ENCODE measurements around the gene RPS23.
A peak's percentile ranks its signal among the peaks of the same experiment; 100 is the strongest.
"Not testable (repeated sequence)": the region's sequence is repeated elsewhere in the genome, so short reads cannot be mapped to it uniquely, and the experiment has no call there.

Gene RPS23

DNA sequence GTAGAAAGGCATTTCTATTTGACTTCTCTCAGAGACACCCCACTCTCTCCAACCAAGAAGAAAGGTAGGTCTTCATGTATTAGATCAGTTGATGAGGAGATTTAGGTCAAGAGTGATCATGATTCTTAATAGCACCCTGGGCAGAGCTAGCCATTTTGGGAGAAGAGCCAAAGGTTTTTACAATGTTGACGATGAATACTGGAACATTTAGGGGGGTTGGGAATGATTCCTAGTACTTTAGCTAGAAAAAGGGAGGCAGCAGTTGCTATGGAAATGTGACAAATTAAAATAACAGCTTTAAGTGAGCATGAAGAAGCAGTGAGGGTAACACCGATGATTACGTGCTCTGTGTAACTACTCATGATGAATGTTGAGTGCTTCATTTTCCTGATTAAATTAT, 9.5 kb upstream of the RPS23 start:
- no peak for DNase-seq (ENCODE audit: low read depth)

DNA sequence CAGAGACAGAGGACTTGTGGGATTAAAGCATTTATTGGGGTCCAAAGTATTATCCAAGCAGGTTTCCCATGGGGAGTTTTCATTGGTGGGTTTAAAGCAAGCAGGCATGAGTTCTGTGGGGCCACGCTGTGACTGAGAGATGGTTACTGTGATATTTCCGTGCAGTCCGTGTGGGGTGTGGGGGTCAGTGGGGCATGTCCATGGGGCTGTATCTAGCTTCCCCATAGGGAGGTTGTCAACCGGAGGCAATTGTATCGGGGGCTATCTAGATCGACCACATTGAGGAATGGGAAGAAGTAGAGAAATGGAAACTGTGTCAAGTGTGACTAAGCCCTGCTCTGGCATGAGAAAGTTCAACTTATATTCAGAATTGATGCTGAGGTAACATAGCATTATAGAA, 7.1 kb upstream of the RPS23 start:
- DNase-seq (ENCODE audit: low read depth): no peak

DNA sequence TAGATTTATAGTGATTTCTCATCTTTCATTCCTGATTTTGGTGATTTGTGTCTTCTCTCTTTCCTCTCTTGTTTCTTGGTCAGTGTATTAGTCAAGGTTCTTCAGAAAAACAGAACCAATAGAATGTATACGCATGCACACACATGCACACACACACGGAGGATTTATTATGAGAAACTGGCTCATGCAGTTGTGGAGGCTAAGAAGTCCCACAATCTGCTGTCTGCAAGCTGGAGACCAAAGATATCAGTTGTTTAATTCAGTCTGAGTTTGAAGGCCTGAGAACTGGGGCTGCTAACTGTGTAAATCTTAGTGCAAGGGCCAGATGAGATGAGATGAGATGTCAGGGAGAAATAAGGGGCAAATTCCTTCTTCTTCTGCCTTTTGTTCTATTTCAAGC, 5.7 kb upstream of the RPS23 start:
- no peak for DNase-seq (ENCODE audit: low read depth)

DNA sequence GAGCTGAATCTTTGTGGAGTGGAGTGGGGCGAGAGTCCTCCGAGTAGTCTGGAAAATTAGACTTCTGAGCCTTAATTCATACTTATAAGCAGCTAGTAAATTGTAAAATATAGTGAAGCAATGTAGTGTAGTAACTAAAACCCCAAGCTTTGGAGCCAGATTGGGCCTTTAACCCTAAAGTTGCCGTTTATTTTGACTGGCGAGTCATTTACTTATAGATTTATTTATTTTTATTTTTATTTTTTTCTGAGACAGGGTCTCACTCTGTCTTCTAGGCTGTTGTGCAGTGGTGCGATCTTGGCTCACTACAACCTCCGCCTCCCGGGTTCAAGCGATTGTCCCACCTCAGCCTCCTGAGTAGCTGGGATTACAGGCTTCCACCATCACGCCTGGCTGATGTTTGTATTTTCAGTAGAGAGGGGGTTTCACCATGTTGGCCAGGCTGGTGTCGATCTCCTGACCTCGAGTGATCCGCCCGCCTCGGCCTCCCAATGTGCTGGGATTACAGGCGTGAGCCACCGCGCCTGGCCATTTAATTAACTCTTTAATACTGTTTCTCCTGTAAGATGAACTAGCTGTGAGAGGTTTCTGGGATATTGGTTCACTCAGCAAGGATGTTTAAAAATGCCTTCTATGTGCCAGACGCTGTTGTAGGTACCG, 687 bp upstream of the RPS23 start:
- DNase-seq (ENCODE audit: low read depth): no peak

DNA sequence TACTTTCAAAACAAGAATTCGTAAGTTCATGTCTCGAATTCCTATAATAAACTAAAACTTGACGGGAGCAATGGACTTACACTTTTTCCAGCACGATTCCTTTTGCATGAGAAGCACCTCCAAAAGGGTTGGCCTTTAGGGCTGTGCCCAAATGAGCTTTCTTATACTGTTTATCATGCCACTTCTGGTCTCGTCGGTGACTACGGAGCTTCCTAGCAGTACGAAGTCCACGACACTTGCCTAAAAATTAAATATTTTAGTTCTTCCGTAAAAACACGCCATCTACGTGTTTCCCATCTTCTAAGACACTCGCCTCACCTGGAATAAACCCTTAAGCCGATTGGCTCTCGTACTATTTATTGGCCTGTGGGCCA, 554 bp downstream of the RPS23 start:
- DNase-seq (ENCODE audit: low read depth): no peak

DNA sequence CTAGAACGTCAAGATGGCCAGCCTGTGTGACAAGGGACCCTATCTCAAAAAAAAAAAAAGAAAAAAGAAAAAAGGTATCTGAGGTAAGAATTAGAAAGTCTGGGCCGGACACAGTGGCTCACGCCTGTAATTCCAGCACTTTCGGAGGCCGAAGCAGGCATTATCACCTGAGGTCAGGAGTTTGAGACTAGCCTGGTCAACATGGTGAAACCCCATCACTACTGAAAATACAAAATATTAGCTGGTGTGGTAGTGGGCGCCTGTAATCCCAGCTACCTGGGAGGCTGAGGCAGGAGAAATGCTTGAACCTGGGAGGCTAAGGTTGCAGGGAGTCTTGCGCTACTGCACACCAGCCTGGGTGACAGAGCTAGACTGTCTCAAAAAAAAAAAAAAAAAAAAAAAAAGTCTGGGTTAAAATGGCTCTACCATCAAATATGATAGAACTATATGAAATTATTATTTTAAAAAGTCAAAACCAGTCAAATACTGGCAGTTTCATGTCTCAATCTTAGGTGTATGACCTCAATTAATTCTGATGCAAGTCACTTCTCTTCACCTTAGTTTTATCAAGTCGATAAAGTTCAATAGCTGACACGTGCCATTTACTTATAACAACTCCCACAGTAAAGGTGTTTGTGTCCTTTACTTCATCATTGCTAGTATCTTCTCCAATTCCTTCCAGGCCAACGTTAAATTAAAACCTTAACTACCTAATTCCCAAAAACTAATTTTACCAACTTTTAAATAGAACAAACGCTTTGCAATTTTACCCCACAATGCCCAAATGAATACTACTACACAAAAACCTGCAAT, 1.1 kb downstream of the RPS23 start:
- DNase-seq (ENCODE audit: low read depth): no peak

DNA sequence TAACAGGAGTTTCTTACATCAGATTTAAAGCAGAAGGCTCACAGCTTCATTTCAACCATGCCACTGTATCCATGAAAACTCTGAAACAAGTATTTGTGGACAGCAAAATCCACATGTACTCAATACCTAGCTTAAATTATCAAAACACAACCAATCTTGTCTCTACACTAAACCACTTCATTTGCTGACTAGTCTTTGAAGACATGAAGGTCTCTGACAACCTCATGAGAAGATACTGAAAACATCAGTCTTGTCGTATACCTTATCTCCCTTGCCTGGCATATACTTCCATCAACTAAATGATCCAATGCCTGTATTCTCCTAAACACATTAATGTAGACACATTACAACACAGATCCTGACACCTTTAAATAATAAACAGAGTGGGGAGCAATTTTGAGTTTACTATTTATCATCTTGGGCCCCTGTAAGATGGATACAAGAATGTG, 2.9 kb downstream of the RPS23 start:
- no peak for DNase-seq (ENCODE audit: low read depth)

DNA sequence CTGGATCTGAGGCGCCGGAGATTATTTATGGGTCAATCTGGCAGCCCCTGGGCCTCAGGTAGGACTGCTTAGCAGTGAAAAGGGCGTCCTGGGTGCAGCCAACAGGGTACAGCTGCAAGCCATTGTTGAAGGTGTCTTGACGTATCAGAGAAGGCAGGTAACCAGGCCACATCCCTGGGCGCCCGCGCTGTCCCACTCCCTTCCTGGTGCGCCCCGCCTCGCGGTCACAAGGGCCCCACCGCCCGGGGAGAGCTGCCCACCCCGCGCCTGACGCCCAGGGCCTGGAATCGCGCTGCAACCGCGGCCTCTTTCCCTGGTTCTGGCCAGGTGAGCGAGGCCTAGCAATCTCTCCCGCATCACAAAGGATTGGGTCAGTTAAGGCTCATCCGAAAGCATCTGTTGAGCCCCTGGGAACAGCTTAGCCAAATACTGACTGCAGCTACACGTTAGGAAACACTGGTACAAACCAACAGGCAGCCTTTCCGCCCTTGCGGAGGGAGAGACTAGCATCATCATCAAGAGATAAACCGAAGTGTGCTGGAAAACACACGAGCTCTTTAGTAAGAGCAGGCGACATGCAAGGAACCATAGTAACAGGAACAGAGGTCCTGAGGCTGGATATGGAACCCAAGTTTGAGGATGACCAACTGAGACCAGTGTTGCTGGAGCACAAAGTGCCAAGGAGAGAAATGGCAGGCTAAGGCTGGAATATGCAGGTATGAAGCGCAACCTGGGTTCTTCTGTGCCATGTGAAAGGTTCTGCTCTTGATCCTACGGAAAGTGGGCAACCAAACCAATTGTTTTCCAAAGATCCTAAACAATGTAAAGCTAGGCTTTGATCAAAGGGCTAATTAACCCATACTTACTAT, 3.6 kb downstream of the RPS23 start:
- DNase-seq (ENCODE audit: low read depth): no peak

DNA sequence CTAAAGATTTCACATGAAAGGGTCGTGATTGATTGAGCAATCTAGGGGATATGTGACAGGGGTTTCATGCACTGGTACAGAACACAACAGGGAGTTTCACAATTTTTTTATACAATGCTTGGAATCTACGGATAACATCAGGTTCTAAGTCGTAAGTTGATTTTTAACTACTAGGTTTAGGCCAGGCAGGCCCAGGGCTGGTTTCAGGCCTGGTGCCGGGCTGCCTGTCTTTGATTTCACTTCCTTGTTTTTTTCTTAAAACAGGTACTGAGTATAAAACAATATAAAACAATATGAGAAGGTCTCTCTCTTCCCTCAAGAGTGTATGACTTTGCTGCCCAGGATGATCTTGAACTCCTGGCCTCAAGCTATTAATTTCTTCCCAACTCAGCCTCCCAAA, 4.7 kb downstream of the RPS23 start:
- DNase-seq (ENCODE audit: low read depth): not testable (repeated sequence)

DNA sequence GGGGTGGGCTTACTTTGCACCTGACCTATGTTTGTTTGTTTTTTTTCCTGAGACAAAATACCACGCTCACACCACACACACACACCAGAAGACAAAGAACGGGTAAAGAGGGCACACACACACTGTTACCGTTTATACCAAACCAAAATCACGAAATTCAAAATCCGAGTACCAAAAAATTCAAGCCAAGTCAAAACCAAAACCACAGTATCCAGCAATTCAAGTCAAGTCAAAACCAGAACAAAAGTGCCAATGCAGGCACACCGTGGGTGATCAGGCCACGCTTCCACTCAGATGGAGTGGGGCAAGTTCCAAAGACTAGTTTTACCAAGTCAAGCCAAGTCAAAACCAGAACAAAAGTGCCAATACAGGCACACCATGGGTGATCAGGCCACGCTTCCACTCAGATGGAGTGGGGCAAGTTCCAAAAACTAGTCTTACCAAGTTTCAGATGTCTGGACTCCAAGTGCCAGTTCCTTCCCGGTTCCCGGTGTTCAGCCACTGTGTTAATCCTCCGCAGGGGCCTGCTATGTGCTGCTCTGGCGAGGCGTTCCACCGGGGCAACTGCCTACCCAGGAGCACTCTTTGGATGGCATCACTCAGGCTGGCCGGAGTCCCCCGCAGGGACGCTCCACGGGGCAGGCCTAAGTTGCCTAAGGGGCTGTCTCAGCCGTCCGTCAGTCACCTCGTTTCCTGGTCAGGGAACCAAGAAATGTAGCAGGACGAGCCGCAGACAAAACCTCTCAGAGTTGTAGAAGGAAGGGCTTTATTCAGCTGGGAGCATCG, 5.4 kb downstream of the RPS23 start:
- not testable (repeated sequence) for DNase-seq (ENCODE audit: low read depth)

DNA sequence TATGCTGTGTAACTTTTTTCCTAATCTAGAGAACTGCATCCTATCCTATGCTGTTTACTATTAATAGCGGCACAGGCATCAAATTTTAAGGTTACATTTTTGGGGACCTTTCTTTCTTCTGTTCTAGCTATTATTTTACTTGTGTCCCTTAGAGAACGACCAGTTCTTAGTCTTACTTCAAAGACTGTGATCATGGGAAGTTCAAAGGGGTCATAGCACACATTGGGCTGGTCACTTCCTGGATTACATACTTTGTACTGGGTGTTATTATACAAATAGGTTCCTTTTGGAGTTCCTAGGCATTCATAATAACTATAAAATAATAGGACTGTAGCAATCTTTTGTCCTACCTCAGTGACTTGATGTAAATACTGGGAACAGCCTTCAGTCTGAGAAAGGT, 8.8 kb downstream of the RPS23 start:
- not testable (repeated sequence) for DNase-seq (ENCODE audit: low read depth)

DNA sequence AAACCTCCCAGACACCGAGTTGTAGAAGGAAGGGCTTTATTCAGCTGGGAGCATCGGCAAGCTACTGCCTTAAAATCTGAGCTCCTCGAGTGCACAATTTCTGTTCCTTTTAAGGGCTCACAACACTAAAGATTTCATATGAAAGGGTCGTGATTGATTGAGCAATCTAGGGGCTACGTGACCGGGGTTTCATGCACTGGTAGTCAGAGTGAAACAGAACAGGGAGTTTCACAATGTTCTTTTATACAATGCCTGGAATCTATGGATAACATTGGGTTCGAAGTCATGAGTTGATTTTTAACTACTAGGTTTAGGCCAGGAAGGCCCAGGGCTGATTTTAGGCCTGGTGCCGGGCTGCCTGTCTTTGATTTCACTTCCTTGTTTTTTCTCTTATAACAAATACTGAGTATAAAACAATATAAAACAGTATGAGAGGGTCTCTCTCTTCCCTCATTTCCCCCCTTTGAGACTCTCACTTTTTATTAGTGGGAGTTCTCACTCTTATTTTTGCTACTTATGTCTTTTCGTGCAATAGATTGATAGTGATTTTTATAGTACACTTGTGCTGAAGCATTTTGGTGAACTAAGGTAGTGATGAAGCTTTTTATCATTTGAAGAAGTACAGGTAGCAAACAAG, 10.7 kb downstream of the RPS23 start:
- not testable (repeated sequence) for DNase-seq (ENCODE audit: low read depth)

DNA sequence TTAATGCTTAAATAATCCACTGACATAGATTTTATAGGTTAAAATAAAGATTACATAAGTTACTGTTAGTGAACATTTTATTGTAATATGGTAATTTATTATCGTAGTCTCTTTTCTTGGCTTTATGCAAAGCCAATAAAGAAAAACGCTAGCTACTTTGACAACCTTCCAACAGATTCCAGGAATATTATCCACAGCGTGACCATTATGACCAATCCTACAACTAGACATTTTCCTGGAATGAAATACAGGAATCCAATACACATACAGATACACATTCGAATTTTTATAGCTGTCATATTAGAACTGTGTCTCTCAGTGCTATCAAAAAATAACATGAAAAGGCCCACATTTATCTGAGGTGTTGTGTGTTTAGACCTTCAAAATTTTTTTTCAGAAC, 13.1 kb downstream of the RPS23 start:
- no peak for DNase-seq (ENCODE audit: low read depth)

DNA sequence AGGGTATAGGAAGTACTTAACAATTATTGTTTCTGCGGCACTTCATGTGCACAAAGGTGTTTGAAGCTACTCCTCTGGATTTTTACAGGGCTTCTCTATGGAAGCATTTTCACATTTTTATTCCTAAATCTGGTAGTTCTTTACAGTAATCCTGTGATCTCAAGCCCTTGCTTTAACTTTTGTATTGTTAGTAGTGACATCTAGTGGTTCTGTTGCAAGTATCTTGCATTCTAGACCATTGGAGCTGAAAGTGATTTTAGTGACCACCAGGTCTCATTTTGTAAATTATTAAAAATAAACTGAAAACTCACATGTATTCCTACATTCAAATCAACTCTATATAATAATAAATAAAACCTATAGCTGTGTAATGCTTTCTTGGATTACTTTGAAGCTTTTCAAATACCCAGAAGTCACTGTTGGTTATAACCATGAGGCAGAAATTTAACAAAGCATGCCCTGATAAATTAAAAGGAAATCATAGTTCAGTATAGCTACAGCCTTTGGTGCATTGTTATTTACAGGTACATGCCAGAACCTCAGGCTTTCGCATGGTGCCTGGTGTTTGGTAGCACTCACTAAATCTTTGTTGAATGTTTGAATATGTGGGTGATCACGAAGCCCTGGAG, 18.9 kb downstream of the RPS23 start:
- peak; percentile 35 for DNase-seq (ENCODE audit: low read depth)

DNA sequence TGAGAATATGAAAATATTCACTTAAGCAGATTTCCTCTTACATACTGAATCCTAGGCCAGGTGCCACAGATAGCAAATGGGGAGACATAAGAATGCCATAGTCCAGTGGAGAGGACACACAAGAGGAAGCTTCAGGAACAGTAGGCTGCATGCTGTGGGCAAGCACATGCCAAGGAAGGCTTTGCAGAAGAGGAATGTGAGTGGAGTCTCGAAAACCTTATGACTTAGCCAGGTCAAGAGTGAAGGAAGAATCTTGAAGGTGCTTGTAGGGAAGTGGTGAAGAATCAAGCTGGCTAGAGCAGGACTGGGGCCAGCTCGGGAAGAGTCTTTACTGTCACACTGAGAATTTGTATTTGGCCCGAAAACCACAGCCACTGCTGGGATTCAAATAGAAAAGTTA, 20.4 kb downstream of the RPS23 start:
- DNase-seq (ENCODE audit: low read depth): no peak

DNA sequence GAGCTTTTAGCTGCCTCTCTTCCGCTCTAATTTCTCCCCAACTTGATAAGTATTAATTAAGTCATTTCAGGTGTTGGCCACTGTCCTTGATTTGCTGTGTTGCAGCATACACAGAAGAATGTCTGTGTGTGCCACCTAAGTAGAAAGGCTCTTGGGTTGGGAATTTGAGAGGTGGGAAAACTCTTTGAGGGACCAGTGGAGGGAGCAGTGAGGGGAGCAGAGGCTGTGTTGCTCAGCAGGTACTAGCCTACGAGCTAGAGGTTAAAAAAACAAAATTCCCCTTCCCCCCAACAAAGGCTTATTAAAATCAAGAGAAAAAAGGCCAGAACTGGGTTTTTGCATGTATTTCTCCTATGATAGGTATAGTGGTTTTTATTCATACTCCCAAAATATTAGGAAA, 20.9 kb downstream of the RPS23 start:
- no peak for DNase-seq (ENCODE audit: low read depth)

DNA sequence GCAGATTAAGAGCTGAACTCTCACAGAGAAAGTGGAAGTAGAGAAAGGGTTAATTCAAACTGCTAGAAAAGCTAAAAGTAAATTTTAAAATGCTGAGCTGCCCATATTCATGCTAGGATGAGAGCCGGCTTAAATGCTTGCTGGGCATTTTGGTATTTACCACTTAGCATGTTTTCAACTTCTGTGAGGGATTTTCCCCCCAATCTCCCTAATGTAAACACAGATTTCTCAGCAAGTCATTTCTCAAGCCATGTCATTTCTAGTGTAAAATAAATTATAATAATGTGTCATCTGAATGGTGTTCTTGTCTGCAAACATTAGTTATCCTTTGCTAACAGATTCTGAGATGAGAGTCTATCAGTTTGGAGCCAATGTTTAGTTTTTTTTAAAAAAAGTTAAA, 22.3 kb downstream of the RPS23 start:
- no peak for DNase-seq (ENCODE audit: low read depth)

DNA sequence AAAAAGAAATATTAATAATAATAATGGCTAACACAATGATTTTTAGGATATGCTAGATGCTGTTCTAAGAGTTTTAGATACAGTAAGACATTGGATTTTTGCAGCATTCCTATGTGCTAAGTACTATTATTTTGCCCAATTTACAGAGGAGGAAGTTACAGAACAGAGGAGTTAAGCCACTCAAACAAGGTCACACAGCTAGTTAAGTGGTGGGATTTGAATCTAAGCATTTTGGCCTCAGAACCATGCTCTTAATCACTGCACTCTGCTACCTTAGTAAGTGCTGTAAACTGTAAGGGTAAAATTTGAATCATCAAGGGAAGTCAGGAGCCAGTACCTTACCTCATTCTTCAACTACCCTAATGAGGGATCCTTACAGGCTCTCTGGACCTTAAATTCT, 25.4 kb downstream of the RPS23 start:
- DNase-seq (ENCODE audit: low read depth): no peak

DNA sequence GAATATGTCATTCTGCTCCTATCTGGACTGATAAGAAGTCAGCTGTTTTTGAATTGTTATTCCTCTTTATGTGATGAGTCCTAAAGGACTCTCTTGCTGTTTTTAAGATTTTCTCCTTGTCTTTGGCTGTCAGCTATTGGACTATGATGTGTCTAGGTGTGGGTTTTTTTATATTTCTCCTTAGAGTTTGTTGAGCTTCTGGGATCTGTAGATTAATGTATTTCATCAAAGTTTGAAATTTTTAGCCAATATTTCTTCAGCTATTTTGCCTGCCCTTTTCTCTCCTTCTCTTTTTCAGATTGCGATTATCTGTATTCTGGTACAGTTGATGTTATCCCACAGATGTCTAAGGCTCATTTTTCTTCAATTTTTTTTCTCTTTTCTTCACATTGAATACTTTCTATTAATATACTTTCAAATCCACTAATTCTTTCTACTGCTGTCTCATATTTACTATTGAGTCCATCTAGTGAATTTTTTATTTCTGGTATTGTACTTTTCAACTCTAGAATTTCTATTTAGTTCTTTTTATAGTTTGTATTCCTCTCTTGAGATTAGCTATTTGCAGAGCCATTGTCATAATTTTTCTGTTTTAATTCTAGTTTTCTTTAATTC, 31.1 kb downstream of the RPS23 start:
- DNase-seq (ENCODE audit: low read depth): no peak

DNA sequence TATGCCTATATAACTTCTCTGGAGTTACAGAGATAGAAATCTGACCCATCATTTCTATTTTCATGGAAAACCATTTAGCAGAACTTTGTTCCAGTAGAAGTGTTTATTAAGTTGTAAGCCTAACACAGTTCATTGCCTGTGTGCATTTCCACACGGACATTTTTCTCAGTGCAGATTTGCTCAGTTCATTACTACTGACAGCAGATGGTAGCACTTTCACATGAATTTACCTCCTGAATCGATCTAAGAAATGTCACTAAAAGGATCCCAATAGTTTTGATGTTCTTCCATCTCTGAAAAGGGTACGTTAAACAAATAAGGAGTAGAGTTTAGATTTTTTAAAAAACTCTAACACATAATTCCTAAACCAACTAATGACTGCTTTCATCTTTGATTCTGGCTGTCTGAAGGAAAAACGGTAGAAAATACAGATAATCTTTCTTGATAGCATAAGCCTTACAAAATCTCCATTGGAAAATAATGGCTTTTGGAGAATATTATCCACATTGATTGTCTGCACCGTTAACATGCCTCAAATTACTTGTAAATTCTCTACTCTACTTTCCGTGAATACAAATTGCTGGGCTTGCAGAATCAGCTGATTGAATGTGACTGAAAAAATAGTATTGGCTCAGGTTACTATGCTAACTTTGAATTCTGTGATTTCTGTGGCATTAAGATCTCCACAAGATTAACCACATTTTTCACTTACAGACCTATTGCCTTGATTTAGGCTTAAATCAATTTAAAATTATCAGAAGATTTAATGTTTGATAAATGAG, 33.1 kb downstream of the RPS23 start:
- no peak for DNase-seq (ENCODE audit: low read depth)

Data from fibroblast of the conjunctiva (primary cell).